NB4 (cell line): ENCODE measurements around the gene NPDC1.

Source experiments
- DNase-seq: peaks from one replicate; pipeline ENCODE4 v3.0.0; 2010; ENCODE audit warnings: low read depth
- H3K4me3 ChIP-seq: one replicate; pipeline ENCODE4 v1.5.1; 2011; ENCODE audit warnings: mild to moderate bottlenecking, low read depth, low read length, moderate library complexity
- MYC ChIP-seq: IDR thresholded peaks from 2 replicates; pipeline ENCODE4 v1.6.1; 2011; ENCODE audit warnings: low read depth, low read length
- POLR2A ChIP-seq: IDR thresholded peaks from 2 replicates; pipeline ENCODE4 v1.6.1; 2011; ENCODE audit warnings: mild to moderate bottlenecking; ENCODE audit not compliant: insufficient read length; ENCODE audit errors: extremely low read depth
- TF ChIP-seq, protein P1 (sequence below): IDR thresholded peaks from 2 replicates; pipeline ENCODE4 v1.6.1; 2011; ENCODE audit warnings: low read depth, low read length
- TF ChIP-seq, protein P2 (sequence below): IDR thresholded peaks from one replicate; pipeline ENCODE4 v1.5.1; 2012; ENCODE audit warnings: low read depth, low read length

NPDC1 gene

DNA sequence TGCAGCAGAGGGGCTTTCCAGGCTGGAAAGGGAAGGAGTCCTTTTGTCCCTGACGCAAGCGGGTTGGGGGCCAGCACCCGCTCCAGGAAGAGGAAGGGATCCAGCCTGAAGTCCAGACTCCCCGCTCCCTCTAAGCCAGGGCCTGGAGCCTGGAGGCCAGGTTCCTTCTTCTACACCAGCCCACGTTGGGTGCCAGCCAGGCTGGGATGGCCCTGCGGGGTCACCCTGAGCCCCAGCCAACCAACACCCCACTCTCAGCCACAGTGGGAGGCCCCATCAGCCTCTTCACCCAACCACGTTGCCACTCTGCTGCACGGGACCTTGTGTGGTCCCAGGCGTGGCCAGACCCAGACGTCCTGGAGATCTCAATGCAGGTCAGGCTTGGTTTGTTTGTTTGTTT, 13.1 kb downstream of the NPDC1 start:
- peak overlapping the region; percentile 38 for H3K4me3 ChIP-seq
- TF ChIP-seq POLR2A (peak; percentile 79), MYC (no peak; the same call in none of the 2 replicates)
- TF ChIP-seq, protein P1, sequence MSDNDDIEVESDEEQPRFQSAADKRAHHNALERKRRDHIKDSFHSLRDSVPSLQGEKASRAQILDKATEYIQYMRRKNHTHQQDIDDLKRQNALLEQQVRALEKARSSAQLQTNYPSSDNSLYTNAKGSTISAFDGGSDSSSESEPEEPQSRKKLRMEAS: peak; percentile 89
- TF ChIP-seq, protein P2, sequence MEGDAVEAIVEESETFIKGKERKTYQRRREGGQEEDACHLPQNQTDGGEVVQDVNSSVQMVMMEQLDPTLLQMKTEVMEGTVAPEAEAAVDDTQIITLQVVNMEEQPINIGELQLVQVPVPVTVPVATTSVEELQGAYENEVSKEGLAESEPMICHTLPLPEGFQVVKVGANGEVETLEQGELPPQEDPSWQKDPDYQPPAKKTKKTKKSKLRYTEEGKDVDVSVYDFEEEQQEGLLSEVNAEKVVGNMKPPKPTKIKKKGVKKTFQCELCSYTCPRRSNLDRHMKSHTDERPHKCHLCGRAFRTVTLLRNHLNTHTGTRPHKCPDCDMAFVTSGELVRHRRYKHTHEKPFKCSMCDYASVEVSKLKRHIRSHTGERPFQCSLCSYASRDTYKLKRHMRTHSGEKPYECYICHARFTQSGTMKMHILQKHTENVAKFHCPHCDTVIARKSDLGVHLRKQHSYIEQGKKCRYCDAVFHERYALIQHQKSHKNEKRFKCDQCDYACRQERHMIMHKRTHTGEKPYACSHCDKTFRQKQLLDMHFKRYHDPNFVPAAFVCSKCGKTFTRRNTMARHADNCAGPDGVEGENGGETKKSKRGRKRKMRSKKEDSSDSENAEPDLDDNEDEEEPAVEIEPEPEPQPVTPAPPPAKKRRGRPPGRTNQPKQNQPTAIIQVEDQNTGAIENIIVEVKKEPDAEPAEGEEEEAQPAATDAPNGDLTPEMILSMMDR: no peak
- peak; percentile 64 for DNase-seq

DNA sequence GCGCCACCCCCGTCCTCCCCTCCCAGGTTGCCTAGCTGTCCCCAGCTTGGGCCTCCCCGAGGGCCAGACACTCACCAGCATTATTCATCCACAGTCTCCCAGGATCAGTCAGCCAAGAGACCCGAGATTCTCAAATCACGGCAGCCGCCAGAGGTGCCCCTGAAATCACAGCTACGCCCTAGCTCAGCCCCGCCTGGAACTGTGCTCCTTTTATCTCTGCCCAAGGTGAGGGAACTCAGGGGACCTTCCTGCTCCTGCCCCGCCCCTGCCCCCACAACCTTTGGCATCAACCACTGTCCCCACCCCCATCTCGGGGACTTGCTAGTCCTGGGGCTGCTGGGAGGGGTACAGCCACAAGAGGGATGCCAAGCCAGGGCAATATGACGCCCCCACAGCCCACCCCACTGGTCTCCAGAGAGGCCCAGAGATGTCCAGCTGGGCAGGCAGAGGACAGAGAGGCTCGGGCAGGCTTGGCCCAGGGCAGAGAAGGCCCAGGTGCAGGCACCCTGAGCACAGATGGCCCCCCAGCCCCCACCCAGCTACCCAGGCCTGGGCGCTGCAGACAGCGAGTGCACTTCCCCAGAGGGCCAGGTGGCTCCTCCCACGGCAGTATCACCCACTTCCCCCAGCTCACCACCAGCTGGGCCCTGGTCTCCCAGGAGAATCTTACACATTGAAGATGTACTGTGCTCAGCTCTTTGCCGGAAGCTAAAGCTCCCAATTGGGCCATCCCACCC, 13.9 kb downstream of the NPDC1 start, which contains the start of gene FUT7:
Gene FUT7 (minus strand): TSS at position 185 of the 737 bp plus-strand sequence. CDS start 97 bp downstream, at position 88.
- peak; percentile 89 for DNase-seq

DNA sequence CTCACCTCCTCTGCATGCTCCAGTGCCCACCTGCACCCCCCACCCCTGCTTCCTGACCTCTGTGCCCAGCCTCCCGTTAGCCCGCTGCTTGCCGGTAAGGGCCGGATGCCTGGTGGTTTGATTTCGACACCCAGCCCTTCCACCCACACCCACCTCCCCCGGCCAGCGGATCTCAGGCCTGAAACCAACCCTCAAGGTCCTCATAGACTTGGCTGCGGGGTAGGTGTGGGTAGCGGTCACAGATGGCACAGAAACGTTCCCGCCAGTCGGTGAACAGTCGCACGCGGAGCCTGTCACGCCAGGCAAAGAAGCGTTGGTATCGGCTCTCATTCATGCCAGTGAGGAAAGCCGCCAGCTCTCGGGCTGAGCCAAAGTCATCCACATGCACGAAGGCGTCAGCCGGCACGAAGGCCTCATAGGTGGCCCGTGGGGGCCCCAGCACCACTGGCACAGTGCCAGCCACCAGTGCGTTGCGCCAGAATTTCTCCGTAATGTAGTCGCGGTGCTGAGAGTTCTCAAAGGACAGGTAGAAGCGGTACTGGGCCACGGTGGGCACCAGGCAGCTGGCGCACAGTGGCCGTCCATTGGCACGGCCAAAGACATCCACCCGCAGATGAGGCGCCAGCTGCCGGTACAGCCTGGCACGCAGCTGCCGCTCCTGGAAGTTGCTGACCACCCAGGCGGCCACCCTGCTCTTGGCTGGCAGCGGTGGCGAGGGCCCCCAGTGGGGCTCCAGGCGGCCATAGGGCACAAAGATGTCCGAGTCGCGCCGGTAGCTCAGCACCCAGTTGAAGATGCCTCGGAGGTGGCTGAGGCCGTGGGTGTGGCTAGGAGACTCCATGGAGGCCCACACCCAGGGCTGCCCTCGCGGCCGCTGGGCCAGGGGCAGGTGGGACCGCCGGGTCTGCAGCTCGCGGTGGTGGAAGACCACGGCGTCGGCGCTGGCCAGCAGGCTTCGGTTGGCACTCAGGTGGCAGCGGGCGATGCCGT, 15.1 kb downstream of the NPDC1 start:
- peak; percentile 92 for TF ChIP-seq MYC
- TF ChIP-seq POLR2A: peak; percentile 53
- TF ChIP-seq, protein P2: no peak
- TF ChIP-seq, protein P1: peak; percentile 84
- peak; percentile 98 for DNase-seq
- H3K4me3 ChIP-seq: peak overlapping the region; percentile 64

More for the DNA sequence above, 13.9 kb downstream of the NPDC1 start, which contains the start of gene FUT7:
- TF ChIP-seq MYC (no peak), POLR2A (no peak)
- TF ChIP-seq, protein P1: no peak
- TF ChIP-seq, protein P2: no peak
- H3K4me3 ChIP-seq: peak within 1 kb of the TSS; percentile 38

DNA sequence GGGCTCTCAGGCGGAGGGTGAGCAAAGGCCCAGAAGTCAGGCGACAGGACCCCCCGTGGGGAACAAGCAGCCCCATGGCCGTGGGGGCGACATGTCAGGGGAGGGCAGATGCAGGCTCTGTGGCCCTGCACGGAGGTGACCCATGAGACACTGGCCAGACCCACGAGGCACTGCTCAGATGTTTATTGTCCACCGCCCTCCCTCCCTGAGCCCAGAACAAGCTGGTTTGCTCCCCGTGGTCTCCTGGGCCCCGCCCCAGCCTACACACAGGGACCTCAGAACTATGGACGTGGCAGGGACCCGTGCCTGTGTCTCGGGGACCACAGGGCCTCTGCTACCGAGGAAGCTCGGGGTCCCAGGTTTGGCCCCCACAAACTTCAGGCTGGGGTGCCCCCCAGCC, 16.0 kb downstream of the NPDC1 start:
- DNase-seq: peak; percentile 80
- peak overlapping the region; percentile 64 for H3K4me3 ChIP-seq
- TF ChIP-seq MYC: no peak
- TF ChIP-seq, protein P1: no peak; the same call in 1 of the 2 replicates
- TF ChIP-seq, protein P2: no peak
- no peak for TF ChIP-seq POLR2A

DNA sequence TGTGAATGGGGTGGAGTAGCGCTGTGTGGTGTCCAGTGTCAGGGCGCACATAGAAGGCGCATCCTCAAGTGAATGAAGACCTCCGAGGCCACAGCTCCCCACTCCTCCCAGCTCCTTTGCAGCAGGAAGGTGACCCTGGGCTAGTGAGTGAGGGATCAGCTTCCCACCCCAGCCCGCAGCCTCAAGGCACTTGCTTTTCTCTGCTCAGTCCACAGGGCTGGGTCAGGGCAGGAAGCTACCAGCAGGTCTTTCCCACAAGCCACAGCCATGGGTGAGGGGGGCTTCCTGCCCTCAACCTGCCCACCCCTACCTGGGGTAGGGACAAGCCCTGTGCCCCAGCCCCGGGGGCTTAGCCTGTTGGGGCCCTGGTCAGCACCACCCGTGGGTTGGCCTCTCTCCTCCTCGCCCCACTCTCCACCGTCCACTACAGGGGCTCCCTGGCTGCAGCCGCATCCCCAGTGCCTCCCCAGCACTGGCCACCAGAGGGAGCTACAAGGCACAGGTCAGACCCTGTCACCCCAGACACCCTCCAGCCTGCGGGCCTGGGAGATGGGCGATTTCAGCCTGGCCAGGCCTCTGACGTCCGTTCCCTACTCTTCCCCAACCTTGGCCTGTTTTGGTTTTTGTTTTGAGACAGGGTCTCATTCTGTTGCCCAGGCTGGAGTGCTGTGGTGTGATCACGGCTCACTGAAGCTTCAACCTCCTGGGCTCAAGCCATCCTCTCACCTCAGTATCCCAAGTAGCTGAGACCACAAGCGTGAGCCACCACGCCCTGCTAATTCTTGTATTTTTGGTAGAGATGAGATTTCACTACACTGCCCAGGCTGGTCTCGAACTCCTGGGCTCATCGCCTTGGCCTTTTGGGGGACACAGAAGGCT, 16.7 kb downstream of the NPDC1 start:
- peak; percentile 92 for DNase-seq
- TF ChIP-seq, protein P2: peak; percentile 89
- TF ChIP-seq, protein P1: no peak
- TF ChIP-seq MYC (no peak), POLR2A (peak; percentile 10)
- peak overlapping the region; percentile 64 for H3K4me3 ChIP-seq
